ENCODE results near the gene MAP2.

DNA sequence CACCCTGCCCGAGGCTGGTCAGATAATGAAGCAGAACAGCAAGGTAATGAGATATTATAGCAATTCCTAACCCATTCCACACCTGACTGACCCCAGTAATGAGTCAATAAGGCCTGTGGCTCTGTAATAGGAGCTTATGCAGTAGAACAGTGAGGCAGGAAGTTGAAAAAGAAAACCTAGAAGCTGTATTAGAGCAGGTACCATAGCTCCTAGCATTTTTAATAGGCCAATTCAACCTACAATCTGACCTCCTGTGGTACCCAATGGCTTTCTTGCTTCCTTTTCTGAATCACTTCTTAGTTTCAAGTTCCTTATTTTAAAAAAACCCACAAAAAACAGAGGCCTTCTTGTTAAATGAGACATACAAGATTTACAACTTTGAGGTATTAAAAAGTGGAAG lies 43.6 kb upstream of the MAP2 start:
- TF ChIP-seq POLR2AphosphoS5 (IDR thresholded peaks at IDR 0.05): no peak
- TF ChIP-seq, protein P1, sequence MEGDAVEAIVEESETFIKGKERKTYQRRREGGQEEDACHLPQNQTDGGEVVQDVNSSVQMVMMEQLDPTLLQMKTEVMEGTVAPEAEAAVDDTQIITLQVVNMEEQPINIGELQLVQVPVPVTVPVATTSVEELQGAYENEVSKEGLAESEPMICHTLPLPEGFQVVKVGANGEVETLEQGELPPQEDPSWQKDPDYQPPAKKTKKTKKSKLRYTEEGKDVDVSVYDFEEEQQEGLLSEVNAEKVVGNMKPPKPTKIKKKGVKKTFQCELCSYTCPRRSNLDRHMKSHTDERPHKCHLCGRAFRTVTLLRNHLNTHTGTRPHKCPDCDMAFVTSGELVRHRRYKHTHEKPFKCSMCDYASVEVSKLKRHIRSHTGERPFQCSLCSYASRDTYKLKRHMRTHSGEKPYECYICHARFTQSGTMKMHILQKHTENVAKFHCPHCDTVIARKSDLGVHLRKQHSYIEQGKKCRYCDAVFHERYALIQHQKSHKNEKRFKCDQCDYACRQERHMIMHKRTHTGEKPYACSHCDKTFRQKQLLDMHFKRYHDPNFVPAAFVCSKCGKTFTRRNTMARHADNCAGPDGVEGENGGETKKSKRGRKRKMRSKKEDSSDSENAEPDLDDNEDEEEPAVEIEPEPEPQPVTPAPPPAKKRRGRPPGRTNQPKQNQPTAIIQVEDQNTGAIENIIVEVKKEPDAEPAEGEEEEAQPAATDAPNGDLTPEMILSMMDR (IDR thresholded peaks at IDR 0.05): no peak

Measured in transverse colon (tissue), 4 donors.